GM19239 (cell line): Measurements from ENCODE around the gene TMPRSS7.
"Not testable (repeated sequence)": the region's sequence is repeated elsewhere in the genome, so short reads cannot be mapped to it uniquely, and the experiment has no call there.

Experiments used
- DNase-seq: peaks from one replicate; pipeline ENCODE4 v3.0.0; 2011; ENCODE audit warnings: low spot score; ENCODE audit not compliant: insufficient read length
- FAIRE-seq: peaks from 2 replicates; lab custom pipeline; 2011; peaks lifted over from hg19 to GRCh38; lab: Jason Lieb, UNC

Gene TMPRSS7

GRCh38 chr3:112011376-112011940 lies 23.1 kb upstream of the TMPRSS7 start:
- DNase-seq (no peak), FAIRE-seq (no peak)

- DNase-seq (no peak), FAIRE-seq (no peak)
Observed at GRCh38 chr3:112012205-112012992, 22.1 kb upstream of the TMPRSS7 start.

- FAIRE-seq: peak; percentile 80
- peak; percentile 40 for DNase-seq
Observed at GRCh38 chr3:112013058-112013783, 21.3 kb upstream of the TMPRSS7 start.

DNA sequence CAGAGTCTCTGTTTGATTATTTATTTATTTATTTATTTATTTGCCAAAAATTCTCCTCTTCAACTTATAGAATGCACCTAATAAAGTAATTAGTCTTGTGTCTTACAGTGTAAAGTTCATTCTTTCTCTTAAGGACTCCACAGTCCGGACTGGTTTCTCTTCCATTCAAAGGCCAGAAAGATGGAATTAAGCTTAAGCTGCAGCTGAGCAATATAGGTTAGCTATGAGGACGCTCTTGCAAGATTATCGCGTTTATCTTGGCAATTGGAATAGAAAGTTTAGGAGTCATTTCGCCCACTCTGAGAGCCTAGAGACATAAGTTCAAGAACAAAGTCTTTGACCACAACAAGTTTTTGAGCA lies 20.8 kb upstream of the TMPRSS7 start:
- DNase-seq (no peak), FAIRE-seq (no peak)

DNA sequence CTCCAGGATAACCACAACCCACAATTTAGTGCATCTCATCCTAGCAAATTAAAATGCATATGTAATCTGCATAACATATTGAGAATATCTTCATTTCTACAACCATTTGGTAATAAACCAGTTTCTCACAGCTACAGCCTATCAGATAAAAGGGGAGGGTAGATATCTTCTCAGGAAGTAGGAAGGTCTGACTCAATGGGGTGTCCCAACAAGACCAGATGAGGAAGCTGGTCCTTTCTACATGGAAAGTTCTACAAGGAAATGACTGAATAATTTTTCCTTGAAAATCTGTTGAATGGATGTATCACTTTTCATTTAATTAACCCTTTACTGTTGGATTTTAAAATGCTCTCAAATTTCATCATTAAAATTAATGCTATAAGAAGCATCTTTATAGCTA lies 17.4 kb upstream of the TMPRSS7 start:
- FAIRE-seq (no peak), DNase-seq (no peak)

DNA sequence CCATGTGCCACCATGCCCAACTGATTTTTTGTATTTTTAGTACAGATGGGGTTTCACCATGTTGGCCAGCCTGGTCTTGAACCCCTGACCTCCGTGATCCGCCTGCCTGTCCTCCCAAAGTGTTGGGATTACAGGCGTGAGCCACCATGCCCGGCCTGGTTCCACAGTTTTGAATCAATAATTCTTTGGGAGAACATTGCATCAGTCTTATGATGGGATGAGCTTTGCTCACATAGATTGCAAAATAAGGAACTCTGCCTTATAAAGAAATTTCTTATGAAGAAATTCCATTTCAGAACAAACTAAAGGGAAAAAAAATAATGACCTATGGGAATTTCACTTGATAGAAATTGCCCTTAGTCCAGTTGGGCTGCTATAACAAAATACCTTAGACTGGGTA lies 15.8 kb upstream of the TMPRSS7 start:
- no peak for DNase-seq
- no peak for FAIRE-seq

GRCh38 chr3:112019716-112020115 lies 14.8 kb upstream of the TMPRSS7 start:
- FAIRE-seq: no peak
- DNase-seq: no peak

- DNase-seq (no peak), FAIRE-seq (no peak)
Observed at GRCh38 chr3:112020674-112021085, 13.9 kb upstream of the TMPRSS7 start.

DNA sequence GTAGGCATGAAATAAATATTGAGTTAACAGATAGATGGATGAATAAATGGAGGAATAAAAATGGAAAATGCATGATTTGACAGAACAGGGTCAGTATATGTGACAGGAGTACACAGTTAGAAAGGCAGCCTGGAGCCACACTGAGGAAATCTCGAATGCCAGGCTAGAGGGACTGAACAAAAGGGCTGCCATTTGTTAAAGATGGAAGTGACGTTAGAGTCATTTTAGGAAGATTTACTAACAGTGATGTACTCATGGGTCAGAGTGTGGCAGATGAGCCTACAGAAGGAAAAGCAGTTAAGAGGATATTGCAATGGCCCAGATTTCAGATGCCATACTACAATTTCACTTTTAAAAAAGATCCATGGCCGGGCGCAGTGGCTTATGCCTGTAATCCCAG lies 7.4 kb upstream of the TMPRSS7 start:
- FAIRE-seq: no peak

DNA sequence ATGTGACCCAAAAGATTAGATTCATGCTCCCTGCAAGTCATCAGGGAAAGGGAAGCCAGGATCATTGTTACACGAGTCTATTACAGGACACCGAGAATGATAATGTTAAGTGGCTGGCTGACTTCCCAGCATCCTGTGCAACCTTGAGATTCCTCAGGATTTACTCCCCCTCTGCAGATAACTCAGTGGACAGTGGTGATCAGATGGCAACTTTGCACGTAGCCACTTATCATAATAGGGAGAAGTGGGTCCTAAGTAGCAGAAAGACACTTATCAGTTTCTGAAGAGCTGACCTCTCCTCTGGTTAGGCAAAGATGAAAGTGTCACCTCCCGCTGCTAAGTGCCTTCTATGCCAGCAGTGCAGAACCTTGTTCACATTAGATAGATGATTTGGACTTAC lies 6.7 kb upstream of the TMPRSS7 start:
- FAIRE-seq (no peak), DNase-seq (no peak)

More for the DNA sequence above, 7.4 kb upstream of the TMPRSS7 start:
- no peak for DNase-seq

DNA sequence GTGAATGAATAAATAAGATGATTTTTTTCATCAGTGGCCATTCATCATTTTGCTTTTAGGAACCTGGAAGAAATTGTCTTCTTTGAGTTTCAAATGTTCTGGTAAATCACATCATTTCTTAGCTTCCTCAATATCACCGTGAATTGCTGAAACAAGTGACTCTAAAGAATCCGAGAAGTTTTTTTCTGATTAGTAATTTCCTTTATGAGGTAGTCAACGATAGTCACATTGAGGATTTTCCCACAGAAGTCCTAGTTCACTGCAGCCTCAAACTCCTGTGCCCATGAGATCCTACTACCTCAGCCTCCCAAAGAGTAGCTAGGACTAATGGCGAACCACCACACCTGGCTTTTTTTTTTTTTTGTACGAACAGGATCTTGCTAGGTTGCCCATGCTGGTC lies 3.6 kb upstream of the TMPRSS7 start:
- FAIRE-seq: no peak
- DNase-seq: no peak

- FAIRE-seq (no peak), DNase-seq (no peak)
Observed at GRCh38 chr3:112032098-112032731, 2.3 kb upstream of the TMPRSS7 start.

- FAIRE-seq: no peak
Observed at GRCh38 chr3:112035241-112035640, 705 bp downstream of the TMPRSS7 start.

DNA sequence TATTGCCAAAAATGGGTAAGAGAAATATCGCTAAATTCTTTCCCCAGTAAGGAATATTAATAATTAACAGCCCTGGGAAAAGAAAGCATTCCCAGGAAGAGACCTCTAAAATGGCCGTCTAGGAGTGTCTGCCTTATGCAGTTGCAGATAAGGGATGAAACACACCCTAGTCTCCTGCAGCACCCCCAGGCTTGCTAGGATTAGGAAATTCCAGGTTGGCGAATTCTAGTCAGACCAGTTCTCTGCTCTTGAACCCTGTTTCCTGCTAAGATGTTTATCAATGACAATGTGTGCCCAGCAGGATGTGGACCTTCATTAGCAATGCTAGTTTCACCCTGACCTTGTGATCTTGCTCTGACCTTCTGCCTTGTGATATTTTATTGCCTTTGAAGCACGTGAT lies 2.7 kb downstream of the TMPRSS7 start:
- not testable (repeated sequence) for FAIRE-seq

More at GRCh38 chr3:112035241-112035640, 705 bp downstream of the TMPRSS7 start:
- DNase-seq: no peak

DNA sequence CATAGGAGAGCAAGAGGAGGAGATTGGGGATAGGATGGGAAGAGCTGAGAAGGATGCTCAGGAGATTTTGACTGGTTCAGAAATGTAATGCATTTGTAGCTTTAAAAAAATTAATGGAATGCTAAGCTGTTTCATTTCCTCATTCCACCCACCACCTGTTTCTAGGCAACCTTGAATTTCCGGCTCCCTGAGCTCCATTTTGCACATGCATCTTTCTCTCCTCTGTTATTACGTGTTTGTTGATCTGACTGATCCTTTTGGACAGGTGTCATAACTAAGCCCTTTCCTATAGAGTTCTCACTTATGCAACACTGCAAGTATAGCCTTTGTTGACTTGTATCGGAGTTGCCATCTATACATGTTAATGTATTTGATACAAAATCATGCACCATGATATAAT lies 4.3 kb downstream of the TMPRSS7 start:
- FAIRE-seq: no peak
- DNase-seq: no peak

More for the DNA sequence above, 2.7 kb downstream of the TMPRSS7 start:
- DNase-seq: not testable (repeated sequence)

DNA sequence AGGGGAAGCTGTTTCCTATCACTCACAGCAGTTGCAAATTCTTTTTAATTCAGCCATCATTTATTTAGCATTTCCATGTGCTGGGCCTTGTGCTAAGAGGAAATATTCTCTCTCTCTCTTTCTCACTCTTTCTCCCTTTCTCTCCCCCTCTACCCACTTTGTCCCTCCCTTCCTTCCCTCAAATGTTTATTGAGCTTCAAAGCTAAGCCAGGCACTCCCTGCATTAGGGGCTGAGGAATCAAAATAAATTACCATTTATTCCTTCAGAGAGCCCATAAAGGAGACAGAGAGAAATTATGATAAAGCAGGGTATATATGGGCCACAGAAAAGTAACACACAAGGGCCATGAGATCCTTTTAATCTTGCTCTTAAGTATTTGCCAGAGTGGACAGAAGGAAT lies 6.8 kb downstream of the TMPRSS7 start:
- no peak for FAIRE-seq

DNA sequence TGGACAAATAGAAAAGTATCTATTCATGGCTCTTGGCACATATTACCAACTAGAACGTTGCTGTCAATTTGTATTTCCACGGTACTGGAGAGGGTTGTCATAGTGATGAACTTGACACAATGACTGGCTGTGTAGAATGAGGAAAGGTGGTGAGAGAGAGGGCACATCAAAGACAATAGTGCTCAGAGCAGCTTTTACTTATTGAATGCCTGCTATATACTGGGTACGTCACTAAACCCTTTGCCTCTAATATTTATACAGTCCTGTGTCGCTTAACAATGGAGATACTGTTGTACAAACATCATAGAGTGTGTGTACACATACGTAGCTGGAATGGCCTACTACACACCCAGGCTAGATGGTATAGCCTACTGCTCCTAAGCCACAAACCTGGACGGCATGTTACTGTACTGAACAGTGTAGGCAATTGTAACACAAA lies 8.3 kb downstream of the TMPRSS7 start:
- DNase-seq (no peak), FAIRE-seq (no peak)

More for the DNA sequence above, 6.8 kb downstream of the TMPRSS7 start:
- DNase-seq: no peak

DNA sequence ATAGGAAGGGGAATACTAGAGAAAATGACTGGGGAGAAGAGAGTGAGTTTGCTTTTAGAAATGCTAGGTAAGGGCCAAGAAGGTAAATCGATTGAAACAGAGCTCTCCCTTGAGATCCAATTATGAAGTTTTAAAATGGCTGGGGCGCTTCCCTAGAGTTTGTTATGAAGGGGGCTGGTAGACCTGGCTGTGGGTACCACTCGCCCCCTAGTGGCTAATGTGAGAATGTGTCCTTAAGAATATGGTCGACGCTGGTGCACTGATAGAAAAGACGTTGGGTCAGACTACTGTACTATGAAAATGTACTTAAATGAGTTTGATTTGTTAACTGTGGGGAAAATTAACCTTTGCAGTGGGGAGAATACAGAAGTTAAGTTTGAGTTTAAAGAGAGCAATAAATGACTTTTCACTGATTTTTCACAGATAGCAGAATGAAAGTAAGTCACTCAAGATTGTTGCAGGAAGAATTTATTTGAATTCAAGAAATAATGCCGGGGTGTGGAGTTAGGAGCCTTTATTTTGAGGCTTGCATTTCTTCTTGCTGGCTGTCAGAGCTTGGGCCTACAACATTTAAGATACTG lies 9.2 kb downstream of the TMPRSS7 start:
- DNase-seq (peak; percentile 32), FAIRE-seq (peak; percentile 91)

- DNase-seq (no peak), FAIRE-seq (no peak)
Observed at GRCh38 chr3:112046599-112046998, 12.1 kb downstream of the TMPRSS7 start.

GRCh38 chr3:112047264-112047663 lies 12.7 kb downstream of the TMPRSS7 start:
- no peak for DNase-seq
- FAIRE-seq: no peak
